IMR-90 (cell line): ENCODE data around the gene DTNA. TPM values are rescaled to one million over a fixed set of nuclear protein-coding genes. Genes with fewer than 3 reads are reported as not detected.
A peak's percentile ranks its signal among the peaks of the same experiment; 100 is the strongest.

Experiments
- ATAC-seq: fragments of 200-7000 bp; cut with Tn5 transposase; 2 replicates; pipeline ENCODE4 v1.9.1; 2020; ENCODE audit warnings: low read depth, mild to moderate bottlenecking, moderate library complexity
- BruUV-seq: library from RNA; stranded (reverse); fragments of 400-500 nt; replicated peaks from 2 replicates; lab custom pipeline; 2021; lab: Mats Ljungman, UMichigan
- CTCF ChIA-PET: fragments of 300-600 bp; formaldehyde crosslinking; extraction: SDS; loops from one replicate; lab custom pipeline; 2021; ENCODE audit warnings: antibody characterized with exemption; lab: Yijun Ruan, JAX
- POLR2A ChIA-PET: fragments of 300-600 bp; sonication (Branson Sonifier 250); formaldehyde crosslinking; loops from one replicate; lab custom pipeline; 2022; ENCODE audit warnings: antibody characterized with exemption; ENCODE audit not compliant: unreplicated experiment; lab: Charles Lee
- DNase-seq: peaks from one replicate; pipeline ENCODE4 v3.0.0; 2013
- H2AFZ ChIP-seq: replicated peaks from 2 replicates; pipeline ENCODE3; 2013; ENCODE audit warnings: low read length, mild to moderate bottlenecking; ENCODE audit not compliant: poor library complexity
- H2AK5ac ChIP-seq: 2 replicates; pipeline ENCODE4 v1.6.1; 2013; ENCODE audit warnings: low read depth, low read length, inconsistent platforms
- H2AK9ac ChIP-seq: replicated peaks from 2 replicates; pipeline ENCODE3; 2013; ENCODE audit warnings: mild to moderate bottlenecking, low read depth, low read length, moderate library complexity; ENCODE audit not compliant: poor library complexity
- H2BK120ac ChIP-seq: 2 replicates; pipeline ENCODE4 v1.6.1; 2013; ENCODE audit warnings: low read depth, low read length, inconsistent platforms
- H2BK15ac ChIP-seq: 3 replicates; pipeline ENCODE4 v1.6.1; 2013; ENCODE audit warnings: low read depth, low read length, inconsistent platforms
- H2BK20ac ChIP-seq: 2 replicates; pipeline ENCODE4 v1.6.1; 2013; ENCODE audit warnings: low read depth, mild to moderate bottlenecking, inconsistent platforms, low read length, moderate library complexity
- H2BK5ac ChIP-seq: 2 replicates; pipeline ENCODE4 v1.6.1; 2013; ENCODE audit warnings: mild to moderate bottlenecking, low read depth, low read length, inconsistent platforms; ENCODE audit not compliant: poor library complexity, severe bottlenecking
- H3K14ac ChIP-seq: replicated peaks from 2 replicates; pipeline ENCODE4 v1.6.1; 2013; ENCODE audit warnings: low read depth, low read length, inconsistent platforms
- H3K18ac ChIP-seq: 2 replicates; pipeline ENCODE4 v1.6.1; 2013; ENCODE audit warnings: low read depth, low read length, control low read depth
- H3K23ac ChIP-seq: 2 replicates; pipeline ENCODE4 v1.6.1; 2013; ENCODE audit warnings: low read depth, low read length, inconsistent platforms
- H3K27ac ChIP-seq: 2 replicates; pipeline ENCODE4 v1.5.1; 2013; ENCODE audit warnings: mild to moderate bottlenecking, control low read depth, low read length; ENCODE audit not compliant: insufficient read depth
- H3K27me3 ChIP-seq: 2 replicates; pipeline ENCODE4 v1.6.1; 2013; ENCODE audit warnings: low read length; ENCODE audit not compliant: control insufficient read depth, insufficient read depth
- H3K36me3 ChIP-seq: 2 replicates; pipeline ENCODE4 v1.6.1; 2013; ENCODE audit warnings: low read length, mixed read lengths; ENCODE audit not compliant: control insufficient read depth, insufficient read depth
- H3K4ac ChIP-seq: 2 replicates; pipeline ENCODE4 v1.6.1; 2013; ENCODE audit warnings: low read depth, low read length, inconsistent platforms
- H3K4me1 ChIP-seq: 2 replicates; pipeline ENCODE4 v1.6.1; 2013; ENCODE audit warnings: low read length, mixed read lengths; ENCODE audit not compliant: control insufficient read depth, insufficient read depth
- H3K4me2 ChIP-seq: 2 replicates; pipeline ENCODE4 v1.6.1; 2013; ENCODE audit warnings: low read depth, mild to moderate bottlenecking, control low read depth, low read length, moderate library complexity
- H3K4me3 ChIP-seq: 2 replicates; pipeline ENCODE4 v1.5.1; 2013; ENCODE audit warnings: low read depth, mild to moderate bottlenecking, control low read depth, low read length, moderate library complexity; ENCODE audit not compliant: insufficient read depth
- H3K56ac ChIP-seq: 2 replicates; pipeline ENCODE4 v1.6.1; 2013; ENCODE audit warnings: low read length, inconsistent platforms; ENCODE audit not compliant: insufficient read depth; ENCODE audit errors: extremely low read depth
- H3K79me1 ChIP-seq, 2 experiments: 2 replicates each; pipeline ENCODE4 v1.6.1; 2013; ENCODE audit warnings: low read length in 2 of 2, inconsistent platforms in 1 of 2, low read depth in 1 of 2
- H3K9ac ChIP-seq: 2 replicates; pipeline ENCODE4 v1.6.1; 2013; ENCODE audit warnings: low read depth, low read length, control low read depth
- H3K9me1 ChIP-seq: 2 replicates; pipeline ENCODE4 v1.6.1; 2013; ENCODE audit warnings: low read length, inconsistent platforms; ENCODE audit not compliant: insufficient read depth
- H3K9me3 ChIP-seq: 2 replicates; pipeline ENCODE4 v1.6.1; 2013; ENCODE audit warnings: low read length; ENCODE audit not compliant: control insufficient read depth, insufficient read depth
- H4K20me1 ChIP-seq: 2 replicates; pipeline ENCODE4 v1.6.1; 2013; ENCODE audit warnings: low read length, inconsistent platforms; ENCODE audit not compliant: insufficient read depth
- H4K5ac ChIP-seq: 2 replicates; pipeline ENCODE4 v1.6.1; 2013; ENCODE audit warnings: mild to moderate bottlenecking, low read depth, low read length, control low read depth
- H4K8ac ChIP-seq, 2 experiments: 2 replicates each; pipeline ENCODE4 v1.6.1; 2013; ENCODE audit warnings: low read depth in 2 of 2, low read length in 2 of 2, control low read depth in 1 of 2, inconsistent platforms in 1 of 2
- H4K91ac ChIP-seq: 2 replicates; pipeline ENCODE4 v1.6.1; 2013; ENCODE audit warnings: low read depth, low read length, inconsistent platforms; ENCODE audit not compliant: insufficient read depth
- BHLHE40 ChIP-seq: fragments of 150-350 bp; IDR thresholded peaks from 2 replicates; pipeline ENCODE4 v1.6.1; 2016; ENCODE audit warnings: mild to moderate bottlenecking, low read depth, low read length
- CEBPB ChIP-seq: IDR thresholded peaks from 2 replicates; pipeline ENCODE4 v1.6.1; 2012; ENCODE audit warnings: low read depth, low read length, improper control_type of control experiment
- CTCF ChIP-seq: conservative IDR thresholded peaks from 2 replicates; pipeline ENCODE4 v1.5.1; 2012; ENCODE audit warnings: mild to moderate bottlenecking, low read depth, low read length, improper control_type of control experiment
- FOS ChIP-seq: fragments of 150-350 bp; IDR thresholded peaks from 2 replicates; pipeline ENCODE4 v1.6.1; 2016; ENCODE audit warnings: low read depth, low read length
- MAFK ChIP-seq: IDR thresholded peaks from 2 replicates; pipeline ENCODE4 v1.6.1; 2012; ENCODE audit warnings: low read depth, low read length, improper control_type of control experiment
- POLR2A ChIP-seq: IDR thresholded peaks from 2 replicates; pipeline ENCODE4 v1.6.1; 2012; ENCODE audit warnings: mild to moderate bottlenecking, low read depth, low read length
- RCOR1 ChIP-seq: IDR thresholded peaks from 2 replicates; pipeline ENCODE4 v1.6.1; 2012; ENCODE audit warnings: mild to moderate bottlenecking, low read length, improper control_type of control experiment; ENCODE audit not compliant: insufficient replicate concordance
- RFX5 ChIP-seq: IDR thresholded peaks from 2 replicates; pipeline ENCODE4 v1.8.0; 2012; ENCODE audit warnings: low read depth, mild to moderate bottlenecking, low read length, moderate library complexity
- USF2 ChIP-seq: fragments of 150-350 bp; IDR thresholded peaks from 2 replicates; pipeline ENCODE4 v1.6.1; 2017; ENCODE audit warnings: mild to moderate bottlenecking, antibody characterized with exemption, low read length, low read depth
- WGBS, 2 experiments: methylation state at CpG; one replicate each; pipeline versions ENCODE4 v1.1.5 to v1.1.7; 2013; ENCODE audit warnings: missing lambda C conversion rate in 2 of 2; ENCODE audit not compliant: insufficient read length in 1 of 2; ENCODE audit errors: extremely low coverage in 2 of 2; 5-methylcytosine and 5-hydroxymethylcytosine counted together
- dilution Hi-C: fragments of 300-500 bp; cut with HindIII; formaldehyde crosslinking; loops from one replicate; pipeline ENCODE4 v1.14.3; 2018; ENCODE audit warnings: low sequenced_read_pairs; ENCODE audit not compliant: unreplicated experiment
- in situ Hi-C: fragments of 300-500 bp; cut with MboI; formaldehyde crosslinking; loops from 3 replicates; pipeline ENCODE4 v1.14.3; 2019; ENCODE audit warnings: low sequenced_read_pairs, inconsistent platforms, mixed read lengths
- intact Hi-C: fragments of 100-400 bp; cut with micrococcal nuclease; formaldehyde crosslinking; loops from 2 replicates; pipeline ENCODE4 v1.10.0; 2022
- polyA plus RNA-seq, 3 experiments: library from polyadenylated mRNA; depleted of rRNA; stranded (reverse); fragments of >200 nt; gene quantifications; 2 replicates each; pipeline ENCODE4 v1.2.3, GENCODE V29; 2012; ENCODE audit warnings: low replicate concordance in 1 of 3
- total RNA-seq: library from RNA; depleted of rRNA; stranded (reverse); fragments of >200 nt; gene quantifications from 2 replicates; pipeline ENCODE4 v1.2.3, GENCODE V29; 2012

DTNA gene
- total and polyA plus RNA-seq, 2 of the 4 experiments (the other 2 are of a cell fraction) = 9.5 to 10.8 TPM

- peak overlapping the region; percentile 49 for H2AFZ ChIP-seq
- no peaks in the 10 kb centered on the region for H3K79me1 ChIP-seq
- peak overlapping the region; percentile 98 for H2BK5ac ChIP-seq
- peak overlapping the region; percentile 82; the same call in 1 of the 2 replicates for H3K56ac ChIP-seq
- H3K4me1 ChIP-seq = peaks cover 16% of the 10 kb centered on the region
- H2BK120ac ChIP-seq = peak overlapping the region; percentile 97
- H2AK5ac ChIP-seq = 0 out of 2 replicates have a peak overlapping the region, but pooled peaks have one; percentile 92
- H3K9ac ChIP-seq = no peak overlapping the region
- H3K4ac ChIP-seq = peak overlapping the region; percentile 57
- peak; percentile 97 for DNase-seq
- TF ChIP-seq BHLHE40 (no peak), RFX5 (no peak), CTCF (no peak), MAFK (no peak), USF2 (no peak), CEBPB (peak; percentile 86), POLR2A (peak; percentile 39; the same call in 1 of the 2 replicates), FOS (0 out of 2 replicates have a peak, but pooled peaks have one; percentile 46), RCOR1 (no peak)
- H2AK9ac ChIP-seq = no peak overlapping the region
- intact Hi-C loops (no loop called here), dilution Hi-C loops (no loop called here), in situ Hi-C loops (no loop called here)
- no peaks in the 10 kb centered on the region for H4K20me1 ChIP-seq
- peak overlapping the region; percentile 37; the same call in 1 of the 2 replicates for H2BK20ac ChIP-seq
- ChIA-PET CTCF (interaction anchor here (1.0 to 1.4 kb wide), 2 partner anchors 106 to 123 kb away, joined by 3 to 5 read pairs; no protein-coding TSS in a partner anchor), POLR2A (no interaction called here)
- H3K9me1 ChIP-seq = peaks cover 8% of the 10 kb centered on the region
- no TSS peak for BruUV-seq
- no CpG with 5 or more reads among the region's 1 CpG for WGBS, 2 experiments
- H3K27me3 ChIP-seq = no peaks in the 10 kb centered on the region
- peak overlapping the region; percentile 69; the same call in 1 of the 2 replicates for H3K18ac ChIP-seq
- peak overlapping the region; percentile 60 for H3K4me2 ChIP-seq
- peak overlapping the region; percentile 76 for H3K14ac ChIP-seq
- peak overlapping the region; percentile 62 to 77; a peak in 1 of 4 replicates for H4K8ac ChIP-seq
- H4K5ac ChIP-seq = peak overlapping the region; percentile 30; the same call in 1 of the 2 replicates
- no peak overlapping the region for H3K4me3 ChIP-seq
- no peaks in the 10 kb centered on the region for H3K9me3 ChIP-seq
- no peaks in the 10 kb centered on the region for H3K36me3 ChIP-seq
- no peak overlapping the region for H3K23ac ChIP-seq
- H4K91ac ChIP-seq = no peak overlapping the region; the same call in 1 of the 2 replicates
- ATAC-seq = peak; percentile 96
- H2BK15ac ChIP-seq = peak overlapping the region; percentile 85; the same call in 2 of the 3 replicates
- H3K27ac ChIP-seq = peak overlapping the region; percentile 11; the same call in 1 of the 2 replicates
Observed at GRCh38 chr18:34767601-34768027, 57.5 kb downstream of the DTNA start.
